Fibroblast of skin of right quadriceps (primary cell): ENCODE measurements around the gene NECTIN4.

Experiments
- DNase-seq: peaks from one replicate; pipeline ENCODE4 v3.0.0-alpha.2; 2013

The NECTIN4 gene

DNA sequence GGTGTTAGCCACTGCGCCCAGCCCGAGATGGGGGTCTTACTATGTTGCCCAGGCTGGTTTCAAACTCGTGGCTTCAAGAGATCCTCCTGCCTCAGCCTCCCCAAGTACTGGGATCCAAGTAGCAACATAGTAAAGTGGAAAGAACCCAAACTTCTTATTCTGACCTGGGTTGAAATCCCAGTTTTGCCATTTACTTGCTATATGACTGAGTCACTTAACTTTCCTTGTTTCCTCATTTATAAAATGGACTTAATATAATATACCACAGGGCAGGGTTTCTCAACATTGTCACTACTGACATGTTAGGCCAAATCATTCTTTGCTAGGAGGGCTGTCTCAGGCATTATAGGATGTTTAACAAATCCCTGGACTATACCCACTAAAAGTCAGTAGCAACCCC is 21.8 kb upstream of the NECTIN4 start:
- no peak for DNase-seq

DNA sequence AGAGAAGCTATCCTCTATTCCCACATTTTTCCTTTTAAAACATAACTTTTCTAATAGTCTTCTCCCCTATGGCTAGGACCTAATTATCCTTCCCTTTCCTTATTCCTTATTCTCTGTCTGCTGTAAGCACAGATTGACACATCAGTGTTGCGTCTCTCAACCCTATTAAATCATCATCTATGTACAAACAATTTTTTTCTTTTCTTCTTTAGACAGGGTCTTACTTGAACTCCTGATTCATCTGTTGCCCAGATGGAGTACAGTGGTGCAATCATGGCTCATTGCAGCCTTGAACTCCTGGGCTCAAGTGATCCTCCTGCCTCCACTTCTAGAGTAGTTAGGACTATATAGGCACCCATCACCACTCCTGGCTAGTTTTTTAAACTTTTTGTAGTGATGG is 17.1 kb upstream of the NECTIN4 start:
- no peak for DNase-seq

DNA sequence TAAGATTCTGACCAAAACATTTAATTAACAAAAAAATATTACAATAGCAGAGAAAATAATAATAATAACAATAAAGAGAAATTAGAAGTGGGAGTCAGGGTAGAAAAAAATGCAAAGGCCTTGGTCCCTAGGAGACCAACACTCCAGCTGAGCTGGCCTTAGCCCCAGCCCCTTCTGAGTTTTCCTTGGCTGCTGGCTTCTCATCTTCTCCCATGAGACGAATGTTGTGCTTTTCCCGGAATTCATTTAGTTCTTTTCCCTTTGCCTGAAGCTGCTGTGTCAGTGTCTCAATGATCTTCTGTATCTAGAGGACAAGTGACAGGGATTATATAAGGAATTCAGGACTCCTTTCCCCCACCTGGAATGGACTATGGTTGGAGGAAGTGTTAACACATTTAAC is 11.2 kb upstream of the NECTIN4 start:
- DNase-seq = no peak

DNA sequence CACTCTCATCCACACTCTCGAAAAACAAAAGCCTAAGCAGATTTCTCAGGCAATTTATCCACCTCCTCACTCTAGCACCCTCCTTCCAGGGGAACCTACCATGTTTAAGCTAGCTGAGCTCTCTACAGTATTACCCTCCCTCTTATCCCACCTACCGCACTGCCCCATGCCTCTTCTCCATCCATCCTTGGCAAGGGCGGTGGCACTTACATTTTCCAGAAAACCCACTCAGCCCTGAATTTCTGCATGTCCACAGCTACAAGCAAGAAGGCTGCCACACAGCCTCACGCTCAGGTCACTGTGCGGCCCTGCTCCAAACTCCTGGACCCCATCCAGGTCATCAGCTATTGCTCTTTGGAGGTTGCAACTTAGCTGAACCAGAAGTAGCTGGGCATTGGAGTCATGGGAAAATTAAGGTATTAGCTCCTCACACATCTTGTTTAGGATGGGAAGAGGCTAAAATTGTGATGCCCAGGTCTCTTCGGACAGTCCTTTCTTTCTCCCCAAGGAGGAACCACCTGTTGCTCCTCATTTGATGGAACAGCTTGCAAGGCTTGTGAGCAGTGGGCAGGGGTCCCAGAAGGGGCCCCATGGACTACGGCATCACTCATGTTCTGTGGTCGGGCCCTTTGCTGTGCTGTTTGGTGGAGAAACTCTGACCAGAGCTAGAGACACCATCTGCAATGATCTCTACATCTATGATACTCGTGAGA is 9.9 kb upstream of the NECTIN4 start:
- no peak for DNase-seq

DNA sequence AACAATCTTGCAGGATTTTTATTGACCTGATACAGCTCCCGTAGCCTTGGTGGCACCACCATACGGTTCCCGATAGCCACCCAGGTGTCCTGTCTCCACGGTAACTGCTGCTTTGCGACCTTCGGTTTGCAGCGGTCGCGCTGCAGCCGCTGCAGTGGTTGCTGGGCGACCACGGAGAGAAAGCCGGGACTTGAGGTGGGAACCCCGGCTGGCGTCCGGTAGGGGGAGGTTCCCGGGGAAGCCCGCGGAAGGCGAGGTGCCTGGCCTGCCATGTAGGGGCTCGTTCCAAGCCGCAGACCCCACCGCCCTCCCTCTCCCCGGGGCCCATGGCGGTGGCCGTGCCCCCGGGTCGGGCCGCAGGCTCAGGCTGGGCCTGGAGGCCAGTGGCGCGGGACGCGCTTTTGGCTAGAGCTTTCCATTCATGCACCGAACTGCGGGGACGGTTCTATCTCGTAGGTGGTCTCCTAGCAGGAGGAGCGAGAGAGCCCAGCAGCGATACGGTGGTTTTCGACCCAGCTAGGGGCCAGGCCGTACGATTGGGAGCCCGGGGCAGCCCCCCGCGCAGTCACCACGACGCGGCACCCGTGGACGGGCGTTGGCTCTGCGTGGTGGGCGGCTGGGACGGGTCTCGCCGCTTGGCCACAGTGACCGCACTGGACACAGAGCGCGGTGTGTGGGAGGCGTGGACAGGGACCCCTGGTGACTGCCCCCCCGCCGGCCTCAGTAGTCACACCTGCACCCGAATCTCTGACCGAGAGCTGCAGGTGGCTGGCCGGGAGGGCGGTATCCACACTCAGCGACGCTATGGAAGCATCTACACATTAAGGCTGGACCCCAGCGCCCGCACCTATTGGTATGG is 9.1 kb upstream of the NECTIN4 start, which contains the start of gene KLHDC9:
Gene KLHDC9, plus strand, starts transcription at position 152 of the 859 bp plus-strand sequence. Its CDS starts 175 bp downstream, at position 327.
- DNase-seq = peak; percentile 75

DNA sequence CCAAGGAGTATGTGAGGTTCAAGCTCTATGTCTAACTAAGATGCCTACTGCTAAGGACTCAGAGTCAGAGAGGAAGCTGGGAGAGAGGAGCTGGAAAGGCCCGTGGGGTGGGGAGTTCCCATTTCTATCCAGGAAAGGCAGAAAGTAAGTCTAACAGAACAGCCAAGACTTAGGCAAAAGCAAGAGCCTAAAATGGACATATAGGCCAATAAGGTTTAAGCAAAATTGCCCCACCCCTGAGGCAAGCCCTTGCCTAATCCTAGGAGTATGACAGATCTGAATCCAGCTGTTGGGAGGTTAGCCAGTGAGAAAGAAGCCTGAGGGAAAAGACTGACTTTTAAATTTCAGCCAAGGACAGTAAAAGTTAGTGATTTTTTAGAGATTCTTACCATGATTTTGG is 7.2 kb upstream of the NECTIN4 start:
- no peak for DNase-seq

DNA sequence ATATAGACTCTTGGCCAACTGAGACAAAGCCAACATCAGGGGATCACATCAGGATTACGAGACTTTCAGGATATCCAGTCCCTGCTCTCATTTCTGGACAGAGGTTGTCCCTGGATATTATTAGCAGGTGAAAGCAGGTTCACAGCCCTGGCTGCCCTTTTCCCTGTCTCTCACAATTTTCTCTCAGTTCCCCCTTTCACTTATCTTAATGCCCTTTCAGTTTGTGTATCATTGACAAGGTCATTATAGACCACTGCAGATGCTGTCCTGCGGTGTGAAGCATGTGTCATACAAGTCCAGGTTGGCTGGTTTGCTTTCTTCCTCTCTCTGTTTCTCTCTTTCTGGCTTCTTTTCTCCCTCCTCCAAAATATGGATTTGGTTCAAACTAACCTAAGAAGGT is 6.7 kb upstream of the NECTIN4 start:
- no peak for DNase-seq

DNA sequence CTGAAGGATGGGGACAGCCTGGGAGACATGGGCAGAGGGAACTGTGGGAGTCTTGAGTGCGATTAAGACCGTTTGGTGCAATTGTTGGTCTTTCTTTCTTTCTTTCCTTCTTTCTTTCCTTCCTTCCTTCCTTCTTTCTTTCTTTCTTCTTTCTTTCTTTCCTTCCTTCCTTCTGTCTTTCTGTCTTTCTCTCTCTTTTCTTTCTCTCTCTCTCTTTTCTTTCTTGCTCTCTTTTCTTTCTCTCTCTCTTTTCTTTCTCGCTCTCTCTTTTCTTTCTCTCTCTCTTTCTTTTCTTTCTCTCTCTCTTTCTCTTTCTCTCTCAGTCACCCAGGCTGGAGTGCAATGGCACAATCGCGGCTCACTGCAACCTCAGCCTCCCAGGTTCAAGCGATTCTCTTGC is 5.9 kb upstream of the NECTIN4 start:
- no peak for DNase-seq

DNA sequence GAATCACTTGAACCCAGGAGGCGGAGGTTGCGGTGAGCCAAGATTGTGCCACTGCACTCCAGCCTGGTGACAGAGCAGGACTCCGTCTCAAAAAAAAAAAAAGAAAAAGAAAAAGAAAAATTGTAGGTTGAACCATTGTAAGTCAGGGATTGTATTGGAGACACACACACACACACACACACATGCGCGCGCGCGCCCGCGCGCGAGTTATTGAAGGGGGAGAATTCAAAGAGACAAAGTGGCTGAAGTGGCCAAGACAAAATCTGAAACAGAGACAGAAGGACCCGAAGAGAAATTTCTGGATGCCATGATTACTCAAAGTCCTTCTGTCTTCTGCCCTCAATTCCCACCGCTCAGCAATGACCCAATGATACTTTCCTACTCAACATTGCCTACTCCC is 5.1 kb upstream of the NECTIN4 start:
- no peak for DNase-seq

DNA sequence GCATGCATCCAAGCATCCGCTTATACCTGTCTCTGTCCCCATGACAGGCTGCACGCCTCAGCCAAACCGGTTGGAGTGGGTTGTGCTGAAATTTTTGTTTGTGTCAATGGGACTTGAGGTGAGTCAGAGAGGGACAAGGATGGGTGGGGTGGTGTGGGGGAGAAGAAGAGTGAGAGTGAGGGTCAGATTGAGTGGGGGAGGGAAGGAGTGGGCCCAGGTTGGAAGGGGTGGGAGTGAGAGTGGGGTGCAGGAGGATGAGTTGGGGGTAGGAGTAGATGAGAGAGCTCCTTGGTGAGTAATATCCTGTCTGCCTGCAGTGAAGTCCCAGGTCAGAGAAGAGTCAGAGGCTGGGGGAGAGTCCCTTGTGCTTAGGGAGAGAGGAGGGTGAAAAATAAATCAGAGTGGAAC is 3.3 kb upstream of the NECTIN4 start:
- DNase-seq = peak; percentile 59

DNA sequence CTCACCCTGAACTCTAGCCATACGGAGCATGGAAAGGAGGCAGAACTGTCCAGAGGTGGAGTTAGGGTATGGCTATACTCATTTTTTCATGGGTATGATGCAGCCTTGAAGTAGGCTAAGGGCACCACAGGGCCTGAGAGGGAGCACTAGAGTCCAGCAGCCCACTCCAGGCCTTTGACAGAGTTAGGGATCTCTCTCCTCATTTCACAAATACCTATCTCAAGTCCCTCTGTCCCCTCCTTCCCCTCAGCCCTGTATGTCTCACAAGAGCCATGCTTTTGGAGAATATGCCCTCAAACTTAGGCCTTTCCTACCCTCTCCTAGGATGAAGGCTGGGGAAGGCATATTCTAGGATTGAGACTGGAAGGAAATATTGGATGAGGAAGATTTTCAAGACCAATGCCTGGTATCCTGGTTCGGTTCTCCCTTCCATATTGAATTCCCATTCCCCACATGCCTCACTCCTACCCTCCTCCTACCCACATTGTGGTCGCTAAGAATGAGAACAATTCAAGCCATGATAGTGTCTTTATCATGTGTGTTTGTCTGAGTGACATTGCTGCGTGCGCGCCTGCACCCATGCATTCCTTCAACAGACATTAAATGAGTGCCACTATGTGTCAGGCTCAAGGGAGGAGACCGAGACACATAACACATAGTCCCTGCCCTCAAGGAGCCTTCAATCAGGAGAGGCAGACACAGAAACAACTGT is 2.6 kb upstream of the NECTIN4 start:
- DNase-seq = peak; percentile 45

DNA sequence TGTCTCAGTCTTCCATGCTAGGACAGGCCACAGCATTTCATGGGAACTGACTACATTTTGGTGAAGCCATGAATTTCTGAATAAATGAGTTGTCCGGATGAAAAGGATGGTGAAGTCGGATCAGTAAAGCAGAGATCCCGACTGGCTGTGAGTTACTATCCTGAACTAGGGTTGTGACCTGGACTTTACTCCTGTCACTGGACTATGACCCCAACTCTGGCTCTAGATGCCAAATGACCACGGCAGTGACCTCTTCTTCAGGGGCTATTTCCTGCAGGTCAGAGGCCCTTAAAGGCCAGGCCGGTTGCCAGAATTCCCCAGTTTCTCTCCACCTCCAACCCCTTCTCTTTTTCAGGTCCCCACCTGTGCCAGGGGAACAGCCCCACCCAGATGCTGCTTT is 1.7 kb upstream of the NECTIN4 start:
- DNase-seq = no peak

DNA sequence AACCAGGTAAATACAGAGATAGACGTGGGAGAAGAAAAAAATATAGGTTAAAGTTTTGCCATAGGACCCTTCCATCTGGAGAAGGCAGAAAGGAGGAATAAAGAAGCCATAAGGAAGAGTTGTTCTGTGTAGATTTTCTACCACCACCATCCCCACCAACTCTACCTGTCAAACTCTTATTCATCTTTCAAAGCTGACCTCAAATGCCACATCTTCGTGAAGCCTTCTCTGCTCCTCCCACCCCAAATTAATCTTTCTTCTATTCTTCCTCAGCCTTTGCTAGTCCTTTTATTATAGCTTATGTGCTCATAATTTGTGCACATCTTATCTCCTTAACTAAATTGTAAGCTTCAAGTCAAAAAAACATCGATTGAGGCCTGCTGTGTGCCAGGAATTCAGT is 1.3 kb upstream of the NECTIN4 start:
- DNase-seq = no peak

DNA sequence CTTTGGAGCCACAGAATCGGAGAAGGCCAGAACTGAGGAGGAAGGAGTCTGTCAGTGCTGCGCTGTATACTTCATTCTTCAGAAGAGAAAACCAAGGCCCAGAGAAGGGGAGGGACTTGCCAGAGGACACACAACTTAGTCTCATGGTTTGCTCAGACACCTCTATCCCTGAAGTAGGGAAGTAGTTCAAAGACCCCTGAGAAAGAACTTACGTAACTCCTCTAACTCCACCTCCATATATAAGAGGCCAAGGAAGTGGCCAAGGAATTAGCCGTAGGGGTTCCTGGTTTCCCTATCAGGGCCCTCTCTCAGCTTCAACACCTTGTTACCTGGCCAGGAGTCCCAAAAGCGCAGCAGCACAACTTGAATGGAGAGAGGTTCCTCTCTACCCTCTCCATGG is 580 bp upstream of the NECTIN4 start:
- no peak for DNase-seq

DNA sequence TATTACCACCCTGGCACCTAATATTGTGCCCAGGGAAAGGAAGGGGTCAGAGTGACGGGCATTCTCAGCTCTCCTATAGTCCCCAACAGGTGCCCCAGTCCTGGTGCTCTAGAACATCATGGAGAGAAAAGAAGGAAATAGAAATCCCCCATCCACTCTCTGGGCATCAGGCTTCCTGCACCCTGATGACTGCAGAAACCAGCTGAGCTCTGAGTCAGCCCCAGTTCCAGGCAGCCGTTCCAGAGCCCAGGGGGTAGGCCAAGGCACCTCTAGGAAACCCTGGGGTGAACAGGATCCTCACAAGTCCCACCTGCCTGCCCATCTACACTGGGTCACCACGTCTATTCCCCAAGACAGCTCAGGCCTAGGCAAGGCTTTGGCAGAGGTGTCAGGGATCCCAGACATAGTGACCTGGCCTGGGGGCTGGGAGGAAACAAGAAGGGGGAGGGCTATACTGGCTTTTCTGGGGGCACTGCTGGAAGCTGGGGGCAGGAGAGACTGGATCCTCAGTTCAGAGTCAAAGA is 709 bp downstream of the NECTIN4 start:
- DNase-seq = peak; percentile 25

DNA sequence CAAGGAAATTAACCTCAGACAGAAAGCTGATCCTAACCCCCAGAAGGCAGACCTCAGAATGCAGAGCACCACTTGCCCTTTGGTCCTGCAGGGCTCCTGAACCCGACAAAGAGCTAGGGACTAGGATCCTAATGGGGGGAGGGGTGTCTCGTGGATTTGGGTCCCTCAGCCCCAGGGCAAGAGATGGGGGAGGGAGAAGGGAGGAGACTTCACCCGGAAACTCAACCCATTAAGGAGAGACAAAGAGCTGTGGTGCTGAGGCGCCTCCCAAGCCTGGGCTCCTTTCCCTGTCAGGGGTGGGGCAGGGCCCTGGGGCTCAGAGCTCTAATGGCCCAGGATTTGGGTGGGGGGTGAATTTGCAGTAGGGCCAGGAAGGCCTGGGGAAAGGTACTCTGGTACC is 2.9 kb downstream of the NECTIN4 start:
- DNase-seq = no peak

DNA sequence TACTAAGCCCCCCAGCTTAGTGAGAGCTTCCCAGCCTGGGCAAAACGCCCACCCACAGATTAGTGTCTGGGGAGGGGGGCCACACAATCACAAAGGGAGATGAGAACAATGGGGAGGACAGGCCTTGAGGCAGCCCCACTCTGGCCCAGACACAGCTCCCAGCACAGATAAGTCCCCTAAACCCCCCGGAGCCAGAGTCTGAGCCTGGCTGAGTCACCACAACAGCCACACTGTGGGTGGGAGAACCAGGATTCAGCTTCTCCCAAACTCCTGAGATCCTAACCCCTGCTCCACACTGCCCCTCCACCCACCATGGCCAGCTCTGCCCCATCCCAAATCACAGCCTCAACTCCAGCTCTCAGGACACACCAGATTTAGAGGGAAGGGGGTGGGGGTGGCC is 4.2 kb downstream of the NECTIN4 start:
- peak; percentile 42 for DNase-seq

DNA sequence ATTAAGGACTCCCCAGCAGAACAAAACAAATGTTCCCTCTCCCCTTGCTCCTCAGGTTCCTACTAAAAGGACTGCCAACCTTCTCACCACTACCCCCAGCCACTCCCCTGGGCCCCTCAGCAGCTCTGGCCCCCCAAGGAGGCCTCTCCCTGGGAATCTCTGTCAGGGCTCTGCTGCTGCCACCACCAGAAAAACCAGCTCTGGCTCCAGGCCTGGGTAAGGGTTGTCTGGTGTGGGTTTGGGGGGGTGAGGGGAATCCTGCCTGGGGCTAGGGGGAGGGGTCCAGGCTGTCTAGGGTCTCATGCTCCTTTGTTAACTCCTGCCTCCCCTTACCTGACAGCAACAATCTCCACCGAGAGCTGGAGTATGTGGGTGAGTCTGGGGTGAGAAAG is 4.8 kb downstream of the NECTIN4 start:
- DNase-seq = no peak

DNA sequence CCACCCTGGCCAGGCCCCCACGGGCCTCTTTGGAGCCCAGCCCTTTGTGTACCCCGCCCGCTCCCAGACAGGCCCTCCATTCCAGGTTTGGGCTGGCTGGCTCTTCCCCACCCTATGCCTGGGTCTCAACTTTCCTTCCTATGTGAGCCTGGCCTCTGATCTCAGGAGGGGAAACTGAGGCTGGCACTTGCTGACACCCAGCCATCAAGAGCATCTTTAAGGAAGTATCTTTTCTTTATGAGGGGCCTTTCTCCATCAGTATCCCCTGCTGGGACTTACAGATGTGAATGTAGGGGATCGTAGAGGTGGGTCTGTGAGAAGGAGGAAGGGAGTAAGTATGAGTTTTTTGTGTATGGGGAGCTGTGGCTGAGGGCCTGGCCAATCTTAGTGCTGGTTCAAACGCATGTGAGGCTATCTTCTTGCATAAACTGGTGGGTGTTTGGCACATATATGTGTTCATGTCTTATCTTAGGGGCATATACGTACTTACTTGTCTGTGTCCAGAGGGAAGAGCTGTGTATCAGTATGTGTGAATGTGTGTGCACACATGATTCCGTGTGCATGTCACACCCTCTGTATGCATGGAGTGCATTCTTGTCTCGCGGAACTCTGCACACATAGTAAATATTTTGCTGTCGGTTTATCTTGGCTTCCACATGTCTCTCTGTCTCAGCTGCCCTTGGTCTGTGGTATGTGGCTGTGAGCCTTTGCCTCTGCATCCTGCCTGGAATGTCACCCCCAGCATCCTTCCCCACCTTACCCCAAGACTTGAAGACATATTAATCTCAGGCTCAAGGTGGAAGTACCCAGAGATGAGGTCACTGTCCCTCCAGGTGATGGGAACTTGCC is 5.4 kb downstream of the NECTIN4 start:
- peak; percentile 15 for DNase-seq

DNA sequence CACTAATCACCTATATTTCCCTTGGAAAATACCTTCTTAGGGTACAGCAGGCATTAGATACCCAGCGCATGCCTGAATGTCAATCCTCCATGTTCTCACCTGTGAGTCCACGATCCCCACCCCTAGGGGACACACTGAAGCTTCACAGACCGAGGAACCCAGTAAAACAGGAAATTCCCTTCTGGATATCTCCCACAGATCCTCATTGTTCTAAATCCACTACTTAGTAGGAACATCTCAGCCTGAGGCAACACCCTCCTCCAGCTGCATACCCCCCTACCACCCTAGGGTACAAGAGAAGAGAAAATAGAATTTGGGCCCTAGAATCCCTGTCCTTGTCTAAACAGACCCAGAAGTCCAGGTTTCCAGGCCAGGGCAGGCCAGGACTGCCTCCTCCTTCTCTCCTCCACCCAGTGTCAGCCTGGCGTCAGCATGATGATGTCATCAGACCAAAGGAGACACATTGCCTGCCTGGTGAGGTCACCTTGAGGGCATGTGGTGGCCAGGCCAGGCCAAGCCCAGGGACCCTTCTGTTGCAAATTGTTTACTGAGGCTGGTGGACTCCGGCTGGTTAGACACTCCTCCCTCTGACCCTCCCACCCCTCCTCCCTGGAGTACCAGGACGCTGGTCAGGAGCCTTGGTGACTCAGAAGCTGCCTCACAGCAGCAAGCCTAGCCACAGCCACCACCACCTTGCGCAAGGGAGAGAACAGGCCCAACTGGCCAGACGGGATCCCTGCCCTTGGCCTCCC is 6.2 kb downstream of the NECTIN4 start:
- peak; percentile 77 for DNase-seq

DNA sequence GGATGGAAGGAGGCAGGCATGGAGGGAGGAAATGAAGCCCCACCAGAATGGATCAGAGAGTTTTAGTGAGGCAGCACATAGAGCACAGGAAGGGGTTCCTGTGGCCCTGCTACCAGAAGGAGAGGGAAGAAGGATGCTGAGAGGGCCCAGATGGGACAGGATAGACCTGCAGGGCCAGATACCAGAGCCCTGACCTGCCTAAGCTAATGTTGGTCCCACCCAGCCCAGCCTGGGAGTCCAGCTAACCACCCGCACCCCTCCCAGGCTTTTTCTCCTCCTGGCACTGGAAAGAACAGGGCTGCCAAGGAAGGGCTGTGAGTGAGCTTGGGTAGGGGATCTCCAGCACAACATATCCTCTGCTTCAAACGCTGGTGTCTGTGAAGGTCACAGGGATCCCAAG is 6.9 kb downstream of the NECTIN4 start:
- DNase-seq = no peak

DNA sequence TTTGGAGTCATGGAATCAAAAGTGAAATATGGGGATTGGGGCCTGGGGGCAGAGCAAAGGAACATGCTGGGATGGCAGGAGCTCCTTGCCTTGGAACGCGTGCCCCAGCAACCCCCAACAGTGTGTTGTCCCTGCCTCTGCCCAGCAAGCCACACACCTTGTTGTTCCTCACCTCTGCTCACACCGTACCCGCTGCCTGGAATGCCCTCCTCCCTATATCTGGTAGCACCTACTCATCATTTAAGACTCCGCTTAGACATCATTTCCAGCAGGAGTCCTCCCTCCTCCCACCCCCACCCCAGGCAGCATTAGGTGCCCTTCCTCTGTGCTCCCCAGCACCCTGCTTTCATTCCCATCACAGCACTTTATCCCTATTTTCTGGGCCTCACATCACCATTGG is 7.8 kb downstream of the NECTIN4 start:
- no peak for DNase-seq
